ENCODE measurements around the gene C17orf114.

C17orf114 gene

GRCh38 chr17:4802228-4802627 lies at the start of gene C17orf114:
TSS of gene C17orf114 (minus strand) at chr17:4802328.
- H3K4me3 ChIP-seq (ENCODE audit: low read length): no peak within 1 kb of the TSS

GRCh38 chr17:4851084-4851483 lies 49.0 kb upstream of the C17orf114 start:
- Histone ChIP-seq H3K27ac (ENCODE audit: low read depth, low read length) (no peak overlapping the region), H3K4me1 (ENCODE audit: insufficient read depth, low read length) (peaks cover 6% of the 10 kb centered on the region), H3K36me3 (ENCODE audit: insufficient read depth, low read length) (peaks cover 12% of the 10 kb centered on the region), H3K9me3 (ENCODE audit: low read length) (no peaks in the 10 kb centered on the region), H3K27me3 (ENCODE audit: insufficient read depth, low read length, poor library complexity, severe bottlenecking) (no peaks in the 10 kb centered on the region), H3K4me3 (ENCODE audit: low read length) (no peak overlapping the region)
- peaks cover 0 to 6% of the 10 kb centered on the region in 2 donors for H3K27me3 Mint-ChIP-seq
- peak overlapping the region in 2 of 8 donors; percentile 25 to 79 for H3K27ac Mint-ChIP-seq
- POLR2A ChIA-PET: no interaction called here
- CTCF ChIA-PET: no interaction called here
- H3K4me1 Mint-ChIP-seq: peaks cover 39 to 73% (median 68%) of the 10 kb centered on the region in 3 donors
- peaks cover 0 to 12% (median 5%) of the 10 kb centered on the region in 5 donors for H3K9me3 Mint-ChIP-seq
- H3K4me3 Mint-ChIP-seq: no peak overlapping the region
- peaks cover 0 to 39% (median 17%) of the 10 kb centered on the region in 3 donors for H3K36me3 Mint-ChIP-seq
- DNase-seq: no peak

More at GRCh38 chr17:4802228-4802627, at the start of gene C17orf114:
- H3K27me3 ChIP-seq (ENCODE audit: insufficient read depth, low read length, poor library complexity, severe bottlenecking): no peaks in the 10 kb centered on the region
- Mint-ChIP-seq H3K4me3 (peak within 1 kb of the TSS in 1 of 7 donors; percentile 45), H3K4me1 (peaks cover 6 to 10% (median 8%) of the 10 kb centered on the region in 3 donors), H3K27me3 (no peaks in the 10 kb centered on the region), H3K9me3 (no peaks in the 10 kb centered on the region), H3K27ac (peak within 1 kb of the TSS in 3 of 8 donors; percentile 11 to 56 (median 54)), H3K36me3 (peaks cover 0 to 23% (median 2%) of the 10 kb centered on the region in 3 donors)
- H3K4me1 ChIP-seq (ENCODE audit: insufficient read depth, low read length): peaks cover 7% of the 10 kb centered on the region
- no peaks in the 10 kb centered on the region for H3K9me3 ChIP-seq (ENCODE audit: low read length)
- ChIA-PET POLR2A (no interaction called here), CTCF (no interaction called here)
- H3K27ac ChIP-seq (ENCODE audit: low read depth, low read length): no peak within 1 kb of the TSS
- DNase-seq: no peak
- peaks cover 16% of the 10 kb centered on the region for H3K36me3 ChIP-seq (ENCODE audit: insufficient read depth, low read length)

DNA sequence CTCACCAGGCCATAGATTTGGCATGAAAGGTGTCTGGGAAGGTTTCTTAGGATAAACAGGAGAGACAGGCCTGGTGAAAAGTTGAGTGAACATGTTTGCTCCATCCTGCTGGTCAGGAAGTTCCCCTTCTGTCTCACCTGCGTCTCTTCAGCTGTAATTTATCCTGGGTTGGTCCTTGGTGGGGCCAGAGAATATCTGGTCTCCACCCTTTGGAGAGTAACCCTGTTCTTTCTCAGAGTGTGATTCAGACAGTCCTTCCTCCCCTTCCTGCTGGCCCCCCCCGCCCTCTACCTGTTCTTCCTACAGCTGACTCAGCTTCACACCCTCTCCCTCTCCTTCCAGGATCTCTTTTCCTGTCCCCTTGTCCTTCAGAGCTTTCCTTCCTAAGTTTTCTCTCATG lies 48.1 kb upstream of the C17orf114 start:
- Histone ChIP-seq H3K36me3 (ENCODE audit: insufficient read depth, low read length) (peaks cover 12% of the 10 kb centered on the region), H3K4me3 (ENCODE audit: low read length) (no peak overlapping the region), H3K27me3 (ENCODE audit: insufficient read depth, low read length, poor library complexity, severe bottlenecking) (no peaks in the 10 kb centered on the region), H3K4me1 (ENCODE audit: insufficient read depth, low read length) (peaks cover 6% of the 10 kb centered on the region), H3K9me3 (ENCODE audit: low read length) (no peaks in the 10 kb centered on the region), H3K27ac (ENCODE audit: low read depth, low read length) (no peak overlapping the region)
- Mint-ChIP-seq H3K27ac (peak overlapping the region in 3 of 8 donors; percentile 5 to 79 (median 50)), H3K9me3 (peaks cover 0 to 12% (median 5%) of the 10 kb centered on the region in 5 donors), H3K4me3 (no peak overlapping the region), H3K36me3 (peaks cover 0 to 42% (median 18%) of the 10 kb centered on the region in 3 donors), H3K4me1 (peaks cover 41 to 77% (median 74%) of the 10 kb centered on the region in 3 donors), H3K27me3 (peaks cover 0 to 6% of the 10 kb centered on the region in 2 donors)
- no peak for DNase-seq
- POLR2A ChIA-PET: no interaction called here
- CTCF ChIA-PET: no interaction called here

GRCh38 chr17:4849011-4849536 lies 46.9 kb upstream of the C17orf114 start:
- Histone ChIP-seq H3K4me1 (ENCODE audit: insufficient read depth, low read length) (peaks cover 6% of the 10 kb centered on the region), H3K36me3 (ENCODE audit: insufficient read depth, low read length) (peaks cover 6% of the 10 kb centered on the region), H3K9me3 (ENCODE audit: low read length) (no peaks in the 10 kb centered on the region), H3K4me3 (ENCODE audit: low read length) (no peak overlapping the region), H3K27ac (ENCODE audit: low read depth, low read length) (no peak overlapping the region), H3K27me3 (ENCODE audit: insufficient read depth, low read length, poor library complexity, severe bottlenecking) (no peaks in the 10 kb centered on the region)
- H3K4me3 Mint-ChIP-seq: no peak overlapping the region
- H3K36me3 Mint-ChIP-seq: peaks cover 0 to 47% (median 15%) of the 10 kb centered on the region in 3 donors
- H3K4me1 Mint-ChIP-seq: peaks cover 44 to 82% (median 78%) of the 10 kb centered on the region in 3 donors
- POLR2A ChIA-PET: no interaction called here
- no peak for DNase-seq
- CTCF ChIA-PET: no interaction called here
- peaks cover 0 to 9% (median 5%) of the 10 kb centered on the region in 5 donors for H3K9me3 Mint-ChIP-seq
- H3K27me3 Mint-ChIP-seq: peaks cover 0 to 6% of the 10 kb centered on the region in 2 donors
- peak overlapping the region in 1 of 8 donors; percentile 27 for H3K27ac Mint-ChIP-seq

- peaks cover 6% of the 10 kb centered on the region for H3K36me3 ChIP-seq (ENCODE audit: insufficient read depth, low read length)
- no peaks in the 10 kb centered on the region for H3K9me3 Mint-ChIP-seq
- no peak overlapping the region for H3K4me3 ChIP-seq (ENCODE audit: low read length)
- peaks cover 41 to 83% (median 79%) of the 10 kb centered on the region in 3 donors for H3K4me1 Mint-ChIP-seq
- ChIA-PET POLR2A (no interaction called here), CTCF (no interaction called here)
- no peaks in the 10 kb centered on the region for H3K27me3 ChIP-seq (ENCODE audit: insufficient read depth, low read length, poor library complexity, severe bottlenecking)
- H3K4me1 ChIP-seq (ENCODE audit: insufficient read depth, low read length): no peaks in the 10 kb centered on the region
- no peak overlapping the region for H3K4me3 Mint-ChIP-seq
- H3K27ac ChIP-seq (ENCODE audit: low read depth, low read length): no peak overlapping the region
- H3K36me3 Mint-ChIP-seq: peaks cover 0 to 51% (median 11%) of the 10 kb centered on the region in 3 donors
- DNase-seq: no peak
- H3K9me3 ChIP-seq (ENCODE audit: low read length): no peaks in the 10 kb centered on the region
- no peak overlapping the region for H3K27ac Mint-ChIP-seq
- peaks cover 0 to 2% of the 10 kb centered on the region in 2 donors for H3K27me3 Mint-ChIP-seq
Measured at GRCh38 chr17:4846635-4847390, 44.7 kb upstream of the C17orf114 start.

DNA sequence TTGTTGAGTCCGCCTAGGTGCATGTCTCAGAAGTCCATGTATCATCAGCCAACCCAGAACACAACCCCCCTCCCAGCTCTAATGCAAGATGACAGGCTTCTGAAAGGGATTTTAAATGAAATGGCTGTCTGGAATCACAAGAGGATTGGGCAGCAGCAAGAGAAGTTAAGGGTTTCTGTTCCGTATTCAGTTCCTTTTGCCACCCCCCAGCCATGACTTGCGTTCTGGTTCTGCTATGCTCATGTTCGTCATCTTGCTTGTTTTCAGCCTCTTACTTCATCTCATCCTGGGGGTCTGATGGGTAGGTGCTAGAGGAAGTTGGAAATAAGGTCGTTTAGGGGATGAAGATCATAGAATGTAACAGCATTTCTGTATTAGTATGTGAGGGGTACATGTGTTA lies 43.0 kb upstream of the C17orf114 start:
- DNase-seq: no peak
- H3K36me3 ChIP-seq (ENCODE audit: insufficient read depth, low read length): peaks cover 4% of the 10 kb centered on the region
- H3K27ac ChIP-seq (ENCODE audit: low read depth, low read length): no peak overlapping the region
- Mint-ChIP-seq H3K27me3 (no peaks in the 10 kb centered on the region), H3K4me3 (peak overlapping the region in 1 of 7 donors; percentile 19), H3K36me3 (peaks cover 0 to 55% (median 5%) of the 10 kb centered on the region in 3 donors), H3K4me1 (peaks cover 41 to 85% (median 79%) of the 10 kb centered on the region in 3 donors), H3K27ac (peak overlapping the region in 3 of 8 donors; percentile 52 to 77 (median 52)), H3K9me3 (no peaks in the 10 kb centered on the region)
- H3K4me1 ChIP-seq (ENCODE audit: insufficient read depth, low read length): peaks cover 4% of the 10 kb centered on the region
- CTCF ChIA-PET: no interaction called here
- POLR2A ChIA-PET: no interaction called here
- no peak overlapping the region for H3K4me3 ChIP-seq (ENCODE audit: low read length)
- no peaks in the 10 kb centered on the region for H3K27me3 ChIP-seq (ENCODE audit: insufficient read depth, low read length, poor library complexity, severe bottlenecking)
- no peaks in the 10 kb centered on the region for H3K9me3 ChIP-seq (ENCODE audit: low read length)

- no peaks in the 10 kb centered on the region for H3K9me3 Mint-ChIP-seq
- ChIA-PET POLR2A (no interaction called here), CTCF (no interaction called here)
- peaks cover 0 to 54% (median 5%) of the 10 kb centered on the region in 3 donors for H3K36me3 Mint-ChIP-seq
- H3K36me3 ChIP-seq (ENCODE audit: insufficient read depth, low read length): peaks cover 4% of the 10 kb centered on the region
- H3K27me3 Mint-ChIP-seq: no peaks in the 10 kb centered on the region
- no peaks in the 10 kb centered on the region for H3K27me3 ChIP-seq (ENCODE audit: insufficient read depth, low read length, poor library complexity, severe bottlenecking)
- peaks cover 45 to 84% (median 79%) of the 10 kb centered on the region in 3 donors for H3K4me1 Mint-ChIP-seq
- no peak overlapping the region for H3K4me3 Mint-ChIP-seq
- no peak overlapping the region for H3K27ac ChIP-seq (ENCODE audit: low read depth, low read length)
- H3K4me3 ChIP-seq (ENCODE audit: low read length): no peak overlapping the region
- peak overlapping the region in 1 of 8 donors; percentile 47 for H3K27ac Mint-ChIP-seq
- no peaks in the 10 kb centered on the region for H3K9me3 ChIP-seq (ENCODE audit: low read length)
- H3K4me1 ChIP-seq (ENCODE audit: insufficient read depth, low read length): peaks cover 7% of the 10 kb centered on the region
- DNase-seq: no peak
Measured at GRCh38 chr17:4843321-4844000, 41.3 kb upstream of the C17orf114 start.

DNA sequence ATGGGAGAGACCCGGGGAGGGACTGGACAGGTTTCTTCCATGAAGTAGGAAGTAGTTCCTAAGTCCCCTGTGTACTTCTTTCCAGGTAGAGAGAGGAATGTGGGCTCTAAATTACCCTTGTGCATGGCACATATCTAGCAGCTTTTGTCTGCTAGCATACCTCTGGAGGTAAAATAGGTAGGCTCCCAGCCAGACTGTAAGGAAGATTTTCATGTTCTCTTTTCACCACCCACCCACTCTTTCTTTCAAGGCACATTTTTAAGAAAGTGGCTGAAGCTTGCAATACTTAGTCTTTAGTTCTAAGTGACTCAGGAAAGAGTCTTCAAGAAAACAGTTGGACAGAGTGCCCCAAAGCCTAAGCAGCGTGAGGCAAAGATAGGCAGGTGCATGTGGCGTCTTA lies 40.2 kb upstream of the C17orf114 start:
- DNase-seq: no peak
- CTCF ChIA-PET: no interaction called here

More for the DNA sequence above, 40.2 kb upstream of the C17orf114 start:
- Histone ChIP-seq H3K4me1 (ENCODE audit: insufficient read depth, low read length) (peaks cover 7% of the 10 kb centered on the region), H3K9me3 (ENCODE audit: low read length) (no peaks in the 10 kb centered on the region), H3K27ac (ENCODE audit: low read depth, low read length) (no peak overlapping the region), H3K36me3 (ENCODE audit: insufficient read depth, low read length) (peaks cover 4% of the 10 kb centered on the region), H3K4me3 (ENCODE audit: low read length) (no peak overlapping the region), H3K27me3 (ENCODE audit: insufficient read depth, low read length, poor library complexity, severe bottlenecking) (no peaks in the 10 kb centered on the region)
- no peak overlapping the region for H3K27ac Mint-ChIP-seq
- no peaks in the 10 kb centered on the region for H3K27me3 Mint-ChIP-seq
- H3K36me3 Mint-ChIP-seq: peaks cover 0 to 61% (median 5%) of the 10 kb centered on the region in 3 donors
- H3K9me3 Mint-ChIP-seq: peaks cover 0 to 2% (median 0%) of the 10 kb centered on the region in 5 donors
- POLR2A ChIA-PET: no interaction called here
- peaks cover 51 to 87% (median 83%) of the 10 kb centered on the region in 3 donors for H3K4me1 Mint-ChIP-seq
- H3K4me3 Mint-ChIP-seq: no peak overlapping the region

Measured in CD8-positive, alpha-beta memory T cell (primary cell).